BLaER1 (cell line): ENCODE measurements around the gene MAST4.

Experiments
- H3K27ac ChIP-seq: shearing (Covaris generic); formaldehyde crosslinking; 2 replicates; pipeline ENCODE4 v1.8.1; 2022
- H3K27me3 ChIP-seq: shearing (Covaris generic); formaldehyde crosslinking; 2 replicates; pipeline ENCODE4 v1.8.1; 2022
- H3K36me3 ChIP-seq: shearing (Covaris generic); formaldehyde crosslinking; 2 replicates; pipeline ENCODE4 v1.8.1; 2022
- H3K4me1 ChIP-seq: shearing (Covaris generic); formaldehyde crosslinking; 2 replicates; pipeline ENCODE4 v1.8.1; 2022
- H3K4me2 ChIP-seq: shearing (Covaris generic); formaldehyde crosslinking; 2 replicates; pipeline ENCODE4 v1.8.1; 2022
- H3K4me3 ChIP-seq: shearing (Covaris generic); formaldehyde crosslinking; 2 replicates; pipeline ENCODE4 v1.8.1; 2022
- H3K9ac ChIP-seq: shearing (Covaris generic); formaldehyde crosslinking; 2 replicates; pipeline ENCODE4 v1.8.1; 2022
- H3K9me3 ChIP-seq: shearing (Covaris generic); formaldehyde crosslinking; 2 replicates; pipeline ENCODE4 v1.8.1; 2022
- H4K20me1 ChIP-seq: shearing (Covaris generic); formaldehyde crosslinking; 2 replicates; pipeline ENCODE4 v1.8.1; 2022
- Cebpa-rat ChIP-seq: shearing (Covaris generic); IDR thresholded peaks from 2 replicates; pipeline ENCODE4 v1.8.1; 2022

MAST4 gene

GRCh38 chr5:66561256-66561990 lies 34.8 kb upstream of the MAST4 start:
- no peaks in the 10 kb centered on the region for H3K4me1 ChIP-seq
- H3K4me3 ChIP-seq, result no peak overlapping the region
- no peak for TF ChIP-seq Cebpa-rat
- H3K4me2 ChIP-seq, result no peak overlapping the region
- no peaks in the 10 kb centered on the region for H3K36me3 ChIP-seq
- no peak overlapping the region for H3K9ac ChIP-seq
- no peaks in the 10 kb centered on the region for H3K27me3 ChIP-seq
- no peaks in the 10 kb centered on the region for H4K20me1 ChIP-seq
- H3K9me3 ChIP-seq, result no peaks in the 10 kb centered on the region
- no peak overlapping the region for H3K27ac ChIP-seq

GRCh38 chr5:66565878-66566277 lies 30.3 kb upstream of the MAST4 start:
- H4K20me1 ChIP-seq, result no peaks in the 10 kb centered on the region
- no peak overlapping the region for H3K4me3 ChIP-seq
- no peak overlapping the region for H3K4me2 ChIP-seq
- H3K9me3 ChIP-seq, result no peaks in the 10 kb centered on the region
- H3K4me1 ChIP-seq, result no peaks in the 10 kb centered on the region
- no peak for TF ChIP-seq Cebpa-rat
- H3K27ac ChIP-seq, result no peak overlapping the region
- H3K9ac ChIP-seq, result no peak overlapping the region
- H3K27me3 ChIP-seq, result no peaks in the 10 kb centered on the region
- H3K36me3 ChIP-seq, result no peaks in the 10 kb centered on the region

- Histone ChIP-seq H3K4me2 (no peak overlapping the region), H3K36me3 (no peaks in the 10 kb centered on the region), H3K27me3 (no peaks in the 10 kb centered on the region), H3K4me1 (no peaks in the 10 kb centered on the region), H3K9ac (no peak overlapping the region), H3K9me3 (no peaks in the 10 kb centered on the region), H4K20me1 (no peaks in the 10 kb centered on the region), H3K4me3 (no peak overlapping the region), H3K27ac (no peak overlapping the region)
- no peak for TF ChIP-seq Cebpa-rat
Measured at GRCh38 chr5:66567474-66567873, 28.7 kb upstream of the MAST4 start.

- H3K27me3 ChIP-seq, result no peaks in the 10 kb centered on the region
- no peaks in the 10 kb centered on the region for H3K4me1 ChIP-seq
- H3K4me3 ChIP-seq, result no peak overlapping the region
- no peaks in the 10 kb centered on the region for H4K20me1 ChIP-seq
- no peaks in the 10 kb centered on the region for H3K9me3 ChIP-seq
- H3K36me3 ChIP-seq, result no peaks in the 10 kb centered on the region
- TF ChIP-seq Cebpa-rat, result no peak
- H3K9ac ChIP-seq, result no peak overlapping the region
- H3K27ac ChIP-seq, result no peak overlapping the region
- H3K4me2 ChIP-seq, result no peak overlapping the region
Measured at GRCh38 chr5:66570201-66570600, 26.0 kb upstream of the MAST4 start.

- TF ChIP-seq Cebpa-rat, result no peak
- Histone ChIP-seq H3K4me1 (no peaks in the 10 kb centered on the region), H3K9me3 (no peaks in the 10 kb centered on the region), H3K9ac (no peak overlapping the region), H3K27ac (no peak overlapping the region), H3K4me2 (no peak overlapping the region), H4K20me1 (no peaks in the 10 kb centered on the region), H3K36me3 (no peaks in the 10 kb centered on the region), H3K4me3 (no peak overlapping the region), H3K27me3 (no peaks in the 10 kb centered on the region)
Measured at GRCh38 chr5:66573733-66574132, 22.5 kb upstream of the MAST4 start.

GRCh38 chr5:66582499-66583165 lies 13.6 kb upstream of the MAST4 start:
- Histone ChIP-seq H3K9me3 (no peaks in the 10 kb centered on the region), H3K9ac (no peak overlapping the region), H3K36me3 (no peaks in the 10 kb centered on the region), H3K4me3 (no peak overlapping the region), H3K27ac (no peak overlapping the region), H4K20me1 (no peaks in the 10 kb centered on the region), H3K27me3 (no peaks in the 10 kb centered on the region), H3K4me1 (peaks cover 9% of the 10 kb centered on the region), H3K4me2 (no peak overlapping the region)
- no peak for TF ChIP-seq Cebpa-rat

- H3K36me3 ChIP-seq, result no peaks in the 10 kb centered on the region
Measured at GRCh38 chr5:66585291-66585690, 10.9 kb upstream of the MAST4 start.

GRCh38 chr5:66587771-66588170 lies 8.4 kb upstream of the MAST4 start:
- Histone ChIP-seq H3K9ac (no peak overlapping the region), H3K27me3 (peaks cover 9% of the 10 kb centered on the region; the same call in 1 of the 2 replicates), H4K20me1 (no peaks in the 10 kb centered on the region), H3K36me3 (no peaks in the 10 kb centered on the region), H3K4me3 (no peak overlapping the region), H3K27ac (no peak overlapping the region), H3K4me2 (no peak overlapping the region), H3K4me1 (peaks cover 14% of the 10 kb centered on the region), H3K9me3 (no peaks in the 10 kb centered on the region)
- no peak for TF ChIP-seq Cebpa-rat

More at GRCh38 chr5:66585291-66585690, 10.9 kb upstream of the MAST4 start:
- Histone ChIP-seq H3K4me1 (peaks cover 9% of the 10 kb centered on the region), H3K4me3 (no peak overlapping the region), H3K27me3 (no peaks in the 10 kb centered on the region), H3K27ac (no peak overlapping the region), H3K4me2 (no peak overlapping the region), H3K9me3 (no peaks in the 10 kb centered on the region), H4K20me1 (no peaks in the 10 kb centered on the region), H3K9ac (no peak overlapping the region)
- no peak for TF ChIP-seq Cebpa-rat

- Histone ChIP-seq H3K4me2 (peak overlapping the region; percentile 99), H3K27me3 (peaks cover 60% of the 10 kb centered on the region), H3K9ac (peak overlapping the region; percentile 71), H3K27ac (no peak overlapping the region), H3K36me3 (no peaks in the 10 kb centered on the region), H3K9me3 (no peaks in the 10 kb centered on the region), H3K4me3 (peak overlapping the region; percentile 81), H3K4me1 (peaks cover 33% of the 10 kb centered on the region), H4K20me1 (0 out of 2 replicates have a peak, but pooled peaks cover 5% of the 10 kb centered on the region)
- no peak for TF ChIP-seq Cebpa-rat
Measured at GRCh38 chr5:66596636-66597182, 516 bp downstream of the MAST4 start.

GRCh38 chr5:66597183-66597757 lies 1.1 kb downstream of the MAST4 start:
- TF ChIP-seq Cebpa-rat, result no peak
- no peaks in the 10 kb centered on the region for H3K36me3 ChIP-seq
- H3K4me3 ChIP-seq, result peak overlapping the region; percentile 81
- H3K9me3 ChIP-seq, result no peaks in the 10 kb centered on the region
- no peak overlapping the region for H3K27ac ChIP-seq
- H3K9ac ChIP-seq, result peak overlapping the region; percentile 71; the same call in 1 of the 2 replicates
- H3K27me3 ChIP-seq, result peaks cover 55% of the 10 kb centered on the region
- H3K4me1 ChIP-seq, result peaks cover 27% of the 10 kb centered on the region
- peak overlapping the region; percentile 99 for H3K4me2 ChIP-seq
- 0 out of 2 replicates have a peak, but pooled peaks cover 5% of the 10 kb centered on the region for H4K20me1 ChIP-seq
